HG03571 (cell line): ENCODE measurements around the gene TRIM43B.
"Not testable (repeated sequence)": the region's sequence is repeated elsewhere in the genome, so short reads cannot be mapped to it uniquely, and the experiment has no call there.

Experiments
- ATAC-seq: cut with Tn5 transposase; IDR thresholded peaks from one replicate; pipeline ENCODE4 v1.9.1; 2021; ENCODE audit not compliant: unreplicated experiment

TRIM43B gene

GRCh38 chr2:95484654-95485053, at the start of gene TRIM43B:
Gene TRIM43B, minus strand, starts transcription at chr2:95484754. Its CDS starts 2,040 bp downstream, at chr2:95482714.
- ATAC-seq, result not testable (repeated sequence)

- ATAC-seq, result no peak
Measured at GRCh38 chr2:95531254-95531771, 46.8 kb upstream of the TRIM43B start.

- ATAC-seq, result no peak
Measured at GRCh38 chr2:95530734-95531133, 46.2 kb upstream of the TRIM43B start.

GRCh38 chr2:95526360-95527341, 42.1 kb upstream of the TRIM43B start:
- peak; percentile 64 for ATAC-seq

- ATAC-seq, result no peak
Measured at GRCh38 chr2:95525294-95526035, 40.9 kb upstream of the TRIM43B start.

- ATAC-seq, result no peak
Measured at GRCh38 chr2:95524195-95524594, 39.6 kb upstream of the TRIM43B start.

- no peak for ATAC-seq
Measured at GRCh38 chr2:95514718-95515117, 30.2 kb upstream of the TRIM43B start.

GRCh38 chr2:95514226-95514625, 29.7 kb upstream of the TRIM43B start:
- ATAC-seq, result not testable (repeated sequence)

- ATAC-seq, result no peak
Measured at GRCh38 chr2:95509408-95509807, 24.9 kb upstream of the TRIM43B start.

- no peak for ATAC-seq
Measured at GRCh38 chr2:95505222-95505621, 20.7 kb upstream of the TRIM43B start.

GRCh38 chr2:95500854-95501253, 16.3 kb upstream of the TRIM43B start:
- ATAC-seq, result no peak

GRCh38 chr2:95492076-95492475, 7.5 kb upstream of the TRIM43B start:
- ATAC-seq, result not testable (repeated sequence)

- not testable (repeated sequence) for ATAC-seq
Measured at GRCh38 chr2:95475025-95475424, 9.5 kb downstream of the TRIM43B start.

GRCh38 chr2:95467984-95468383, 16.6 kb downstream of the TRIM43B start:
- not testable (repeated sequence) for ATAC-seq

- not testable (repeated sequence) for ATAC-seq
Measured at GRCh38 chr2:95466572-95466971, 18.0 kb downstream of the TRIM43B start.

- not testable (repeated sequence) for ATAC-seq
Measured at GRCh38 chr2:95463292-95463691, 21.3 kb downstream of the TRIM43B start.

GRCh38 chr2:95445317-95445716, 39.2 kb downstream of the TRIM43B start:
- ATAC-seq, result not testable (repeated sequence)

GRCh38 chr2:95442474-95443099, 42.0 kb downstream of the TRIM43B start:
- ATAC-seq, result not testable (repeated sequence)

- not testable (repeated sequence) for ATAC-seq
Measured at GRCh38 chr2:95435872-95436209, 48.7 kb downstream of the TRIM43B start.

- not testable (repeated sequence) for ATAC-seq
Measured at GRCh38 chr2:95435162-95435871, 49.2 kb downstream of the TRIM43B start.
